B cell (primary cell): ENCODE data around the gene LSP1. TPM values are rescaled to one million over a fixed set of nuclear protein-coding genes. Genes with fewer than 3 reads are reported as not detected.
A peak's percentile ranks its signal among the peaks of the same experiment; 100 is the strongest.

ENCODE experiments used
- ATAC-seq: fragments of 200-7000 bp; cut with Tn5 transposase; one replicate; pipeline ENCODE4 v1.10.0; 2021; ENCODE audit warnings: low read depth, mild to moderate bottlenecking, moderate number of reproducible peaks, moderate library complexity
- CTCF ChIA-PET: fragments of 350-600 bp; sonication (Branson Sonifier 250); formaldehyde crosslinking; loops from one replicate; lab custom pipeline; 2021; ENCODE audit warnings: antibody characterized with exemption, inconsistent platforms; lab: Charles Lee
- POLR2A ChIA-PET: fragments of 350-600 bp; sonication (Branson Sonifier 250); formaldehyde crosslinking; loops from one replicate; lab custom pipeline; 2021; ENCODE audit warnings: antibody characterized with exemption; lab: Charles Lee
- DNase-seq: peaks from one replicate; pipeline ENCODE4 v3.0.0; 2013
- H2AFZ ChIP-seq: 2 replicates; pipeline ENCODE4 v1.6.1; 2012; ENCODE audit warnings: mild to moderate bottlenecking, low read depth, low read length; ENCODE audit not compliant: insufficient read depth, poor library complexity, severe bottlenecking
- H3K27ac ChIP-seq, 2 donors: 1 replicate in 1 of 2; 2 replicates in 1 of 2; pipeline ENCODE4 v1.5.1; 2012 to 2013; ENCODE audit warnings: low read length in 2 of 2, mild to moderate bottlenecking in 2 of 2, moderate library complexity in 1 of 2
- H3K27me3 ChIP-seq, 4 experiments: fragments of 200-600 bp in 1 of 4; sonication (generic) in 1 of 4; replicated peaks in 1 of 4; 1 replicate in 2 of 4; 2 replicates in 2 of 4; pipeline versions ENCODE4 v1.6.1 to v1.7.0; 2013 to 2016; ENCODE audit warnings: low read length in 3 of 4, mild to moderate bottlenecking in 2 of 4, mixed read lengths in 1 of 4, moderate library complexity in 1 of 4; ENCODE audit not compliant: insufficient read depth in 4 of 4, control insufficient read depth in 3 of 4; ENCODE audit errors: control extremely low read depth in 1 of 4
- H3K36me3 ChIP-seq, 2 experiments: replicated peaks in 1 of 2; 1 replicate in 1 of 2; 2 replicates in 1 of 2; pipeline versions ENCODE4 v1.6.1 to v1.7.1; 2013; ENCODE audit warnings: low read length in 1 of 2; ENCODE audit not compliant: insufficient read depth in 2 of 2, control insufficient read depth in 1 of 2; ENCODE audit errors: control extremely low read depth in 1 of 2, extremely low read depth in 1 of 2
- H3K4me1 ChIP-seq, 2 donors: fragments of 200-600 bp in 1 of 2; sonication (generic) in 1 of 2; 1 replicate in 1 of 2; 2 replicates in 1 of 2; pipeline versions ENCODE4 v1.5.1 to v1.6.1; 2013 to 2017; ENCODE audit warnings: low read length in 2 of 2; ENCODE audit not compliant: control insufficient read depth in 2 of 2, insufficient read depth in 2 of 2
- H3K4me2 ChIP-seq: replicated peaks from 2 replicates; pipeline ENCODE3; 2012; ENCODE audit warnings: mild to moderate bottlenecking, low read depth, low read length; ENCODE audit not compliant: poor library complexity, severe bottlenecking
- H3K4me3 ChIP-seq, 5 experiments: fragments of 200-600 bp in 1 of 5; sonication (generic) in 1 of 5; 1 replicate in 3 of 5; 2 replicates in 2 of 5; pipeline versions ENCODE4 v1.5.1 to v1.7.0; 2011 to 2016; ENCODE audit warnings: low read length in 4 of 5, mild to moderate bottlenecking in 4 of 5, low read depth in 2 of 5, control low read depth in 1 of 5, moderate library complexity in 1 of 5; ENCODE audit not compliant: insufficient read depth in 1 of 5; ENCODE audit errors: control extremely low read depth in 1 of 5, extremely low read depth in 1 of 5
- H3K79me2 ChIP-seq: fragments of 200-600 bp; sonication (generic); one replicate; pipeline ENCODE4 v1.6.0; 2016; ENCODE audit warnings: low read length; ENCODE audit not compliant: control insufficient read depth, insufficient read depth
- H3K9ac ChIP-seq: fragments of 200-600 bp; sonication (generic); 2 replicates; pipeline ENCODE4 v1.6.1; 2017; ENCODE audit warnings: mild to moderate bottlenecking, low read length, moderate library complexity
- H3K9me3 ChIP-seq, 3 donors: one replicate each; pipeline versions ENCODE4 v1.6.1 to v1.7.1; 2013; ENCODE audit warnings: low read length in 2 of 3; ENCODE audit not compliant: control insufficient read depth in 2 of 3, insufficient read depth in 1 of 3; ENCODE audit errors: control extremely low read depth in 1 of 3
- H4K20me1 ChIP-seq: 2 replicates; pipeline ENCODE4 v1.6.0; 2012; ENCODE audit warnings: mild to moderate bottlenecking, low read length; ENCODE audit not compliant: insufficient read depth, control insufficient read depth, poor library complexity, severe bottlenecking
- H3K27ac Mint-ChIP-seq: one replicate; pipeline ENCODE4 v1.8.0; 2021; ENCODE audit warnings: mixed read lengths
- H3K27me3 Mint-ChIP-seq: one replicate; pipeline ENCODE4 v1.8.0; 2021; ENCODE audit warnings: mixed read lengths
- H3K4me1 Mint-ChIP-seq: one replicate; pipeline ENCODE4 v1.8.0; 2021; ENCODE audit warnings: mixed read lengths
- H3K4me3 Mint-ChIP-seq: one replicate; pipeline ENCODE4 v1.8.0; 2021; ENCODE audit warnings: mixed read lengths
- H3K9me3 Mint-ChIP-seq: one replicate; pipeline ENCODE4 v1.8.0; 2022; ENCODE audit warnings: mixed read lengths; ENCODE audit not compliant: insufficient read depth
- CTCF ChIP-seq: fragments of 200-600 bp; IDR thresholded peaks from one replicate; pipeline ENCODE4 v1.8.0; 2022; ENCODE audit warnings: antibody characterized with exemption, mild to moderate bottlenecking
- EZH2 ChIP-seq: IDR thresholded peaks from 2 replicates; pipeline ENCODE4 v1.6.1; 2012; ENCODE audit warnings: borderline replicate concordance, low read depth, mild to moderate bottlenecking, moderate library complexity, low read length; ENCODE audit not compliant: insufficient read depth, poor library complexity, severe bottlenecking
- WGBS: methylation state at CpG from one replicate; pipeline ENCODE4 v1.1.5; 2013; ENCODE audit warnings: missing lambda C conversion rate; ENCODE audit not compliant: insufficient coverage; 5-methylcytosine and 5-hydroxymethylcytosine counted together
- intact Hi-C: fragments of 100-400 bp; cut with micrococcal nuclease; formaldehyde crosslinking; loops from one replicate; pipeline ENCODE4 v1.10.0; 2022
- polyA plus RNA-seq: library from polyadenylated mRNA; depleted of rRNA; stranded (reverse); fragments of >200 nt; gene quantifications from 2 replicates; pipeline ENCODE4 v1.2.3, GENCODE V29; 2012
- total RNA-seq, 2 donors: library from RNA; stranded (reverse); fragments of 120-200 nt in 1 of 2; gene quantifications; 1 replicate in 1 of 2; 2 replicates in 1 of 2; pipeline versions ENCODE4 v1.2.3 to v1.2.4, GENCODE V29; 2013 to 2022

LSP1 gene
- total and polyA plus RNA-seq, 2 donors (not counting 1 experiment from before 2014, with no cell fraction given), result 249 to 446 TPM

- Mint-ChIP-seq H3K9me3 (no peaks in the 10 kb centered on the region), H3K4me3 (peak overlapping the region; percentile 64), H3K4me1 (peaks cover 56% of the 10 kb centered on the region), H3K27ac (peak overlapping the region; percentile 73), H3K27me3 (no peaks in the 10 kb centered on the region)
- no peak overlapping the region for H3K27ac ChIP-seq
- ChIA-PET POLR2A (interaction anchor here (1.0 to 2.9 kb wide), 4 partner anchors 10 to 41 kb away, joined by 5 to 28 read pairs (median 8); partner anchors contain the start of gene LSP1), CTCF (interaction anchor here (0.7 to 4.0 kb wide), 11 partner anchors 7 to 311 kb away, joined by 3 to 30 read pairs (median 5); partner anchors contain the start of gene LSP1)
- ATAC-seq (no peak), DNase-seq (peak; percentile 26)
- no peaks in the 10 kb centered on the region for H4K20me1 ChIP-seq
- TF ChIP-seq EZH2, result no peak
- no peak for TF ChIP-seq CTCF
- intact Hi-C loops, result loop anchor here (1.0 to 10.0 kb wide), 2 partner anchors 11 to 76 kb away; partner anchors contain the start of gene CTSD
- peak overlapping the region; percentile 55 for H3K9ac ChIP-seq
- peak overlapping the region in 1 of 5 experiments; percentile 50 for H3K4me3 ChIP-seq
- no peaks in the 10 kb centered on the region for H3K27me3 ChIP-seq
- H3K9me3 ChIP-seq, result no peaks in the 10 kb centered on the region
- peaks cover 0 to 4% of the 10 kb centered on the region in 2 experiments for H3K36me3 ChIP-seq
- 86% methylated on average over 23 of the region's 37 CpGs for WGBS
- peaks cover 44% of the 10 kb centered on the region for H3K79me2 ChIP-seq
- H3K4me1 ChIP-seq, result peaks cover 65 to 71% of the 10 kb centered on the region in 2 donors
- H2AFZ ChIP-seq, result no peak overlapping the region
- H3K4me2 ChIP-seq, result peak overlapping the region; percentile 78
These were observed 12.0 kb upstream of the LSP1 start for GRCh38 chr11:1840780-1841480.
